Neural progenitor cell (in vitro differentiated cells): ENCODE measurements around the gene CHRNA1.

Experiments used
- CTCF ChIP-seq: fragments of 200-600 bp; sonication (generic); IDR thresholded peaks from 2 replicates; pipeline ENCODE4 v1.5.1; 2017; ENCODE audit warnings: antibody characterized with exemption, mild to moderate bottlenecking
- EZH2 ChIP-seq: fragments of 200-600 bp; sonication (generic); IDR thresholded peaks from 2 replicates; pipeline ENCODE4 v1.6.1; 2017; ENCODE audit warnings: antibody characterized with exemption, mild to moderate bottlenecking, moderate library complexity

GRCh38 chr2:174763780-174764179 lies 492 bp downstream of the CHRNA1 start:
- TF ChIP-seq CTCF, result no peak
- no peak for TF ChIP-seq EZH2
